ENCODE data around the gene KPNB1.

Gene KPNB1

GRCh38 chr17:47717979-47718621, 68.4 kb downstream of the KPNB1 start:
- H3K27ac Mint-ChIP-seq, result peak overlapping the region; percentile 15
- H3K27me3 Mint-ChIP-seq, result no peaks in the 10 kb centered on the region
- peaks cover 90% of the 10 kb centered on the region for H3K4me1 Mint-ChIP-seq
- ATAC-seq, result no peak
- H3K9me3 Mint-ChIP-seq, result no peaks in the 10 kb centered on the region
- H3K4me3 Mint-ChIP-seq, result no peak overlapping the region
- no peaks in the 10 kb centered on the region for H3K36me3 Mint-ChIP-seq

- peaks cover 82% of the 10 kb centered on the region for H3K4me1 Mint-ChIP-seq
Measured at GRCh38 chr17:47718634-47719405, 69.1 kb downstream of the KPNB1 start.

GRCh38 chr17:47719411-47720152, 69.9 kb downstream of the KPNB1 start:
- H3K36me3 Mint-ChIP-seq, result no peaks in the 10 kb centered on the region
- peak; percentile 34 for ATAC-seq
- H3K27ac Mint-ChIP-seq, result peak overlapping the region; percentile 15
- H3K27me3 Mint-ChIP-seq, result peaks cover 1% of the 10 kb centered on the region
- no peaks in the 10 kb centered on the region for H3K9me3 Mint-ChIP-seq
- peaks cover 75% of the 10 kb centered on the region for H3K4me1 Mint-ChIP-seq
- H3K4me3 Mint-ChIP-seq, result no peak overlapping the region

More at GRCh38 chr17:47718634-47719405, 69.1 kb downstream of the KPNB1 start:
- no peaks in the 10 kb centered on the region for H3K9me3 Mint-ChIP-seq
- H3K27me3 Mint-ChIP-seq, result no peaks in the 10 kb centered on the region
- H3K4me3 Mint-ChIP-seq, result no peak overlapping the region
- no peak for ATAC-seq
- no peaks in the 10 kb centered on the region for H3K36me3 Mint-ChIP-seq
- peak overlapping the region; percentile 15 for H3K27ac Mint-ChIP-seq

- Mint-ChIP-seq H3K27me3 (peaks cover 7% of the 10 kb centered on the region), H3K4me1 (peaks cover 69% of the 10 kb centered on the region), H3K4me3 (no peak overlapping the region), H3K36me3 (no peaks in the 10 kb centered on the region), H3K27ac (peak overlapping the region; percentile 15), H3K9me3 (no peaks in the 10 kb centered on the region)
- ATAC-seq, result no peak
Measured at GRCh38 chr17:47720196-47720595, 70.5 kb downstream of the KPNB1 start.

- Mint-ChIP-seq H3K36me3 (no peaks in the 10 kb centered on the region), H3K4me3 (no peak overlapping the region), H3K9me3 (no peaks in the 10 kb centered on the region), H3K27me3 (peaks cover 15% of the 10 kb centered on the region), H3K4me1 (peaks cover 61% of the 10 kb centered on the region), H3K27ac (peak overlapping the region; percentile 15)
- ATAC-seq, result peak; percentile 83
Measured at GRCh38 chr17:47720754-47721533, 71.2 kb downstream of the KPNB1 start.

- Mint-ChIP-seq H3K4me3 (no peak overlapping the region), H3K4me1 (peaks cover 53% of the 10 kb centered on the region), H3K36me3 (no peaks in the 10 kb centered on the region), H3K27ac (peak overlapping the region; percentile 15), H3K27me3 (peaks cover 23% of the 10 kb centered on the region), H3K9me3 (no peaks in the 10 kb centered on the region)
- ATAC-seq, result no peak
Measured at GRCh38 chr17:47721725-47722124, 72.0 kb downstream of the KPNB1 start.

GRCh38 chr17:47724705-47725104, 75.0 kb downstream of the KPNB1 start:
- ATAC-seq, result no peak
- H3K27ac Mint-ChIP-seq, result no peak overlapping the region
- H3K4me1 Mint-ChIP-seq, result peaks cover 30% of the 10 kb centered on the region
- peaks cover 45% of the 10 kb centered on the region for H3K27me3 Mint-ChIP-seq
- H3K4me3 Mint-ChIP-seq, result no peak overlapping the region
- no peaks in the 10 kb centered on the region for H3K36me3 Mint-ChIP-seq
- no peaks in the 10 kb centered on the region for H3K9me3 Mint-ChIP-seq

- Mint-ChIP-seq H3K4me1 (peaks cover 21% of the 10 kb centered on the region), H3K36me3 (no peaks in the 10 kb centered on the region), H3K27me3 (peaks cover 45% of the 10 kb centered on the region), H3K9me3 (no peaks in the 10 kb centered on the region), H3K27ac (no peak overlapping the region), H3K4me3 (no peak overlapping the region)
- ATAC-seq, result no peak
Measured at GRCh38 chr17:47725446-47726111, 75.9 kb downstream of the KPNB1 start.

- Mint-ChIP-seq H3K27ac (peak overlapping the region; percentile 1), H3K4me3 (no peak overlapping the region), H3K27me3 (peaks cover 45% of the 10 kb centered on the region), H3K9me3 (no peaks in the 10 kb centered on the region), H3K36me3 (no peaks in the 10 kb centered on the region), H3K4me1 (peaks cover 15% of the 10 kb centered on the region)
- no peak for ATAC-seq
Measured at GRCh38 chr17:47726796-47727703, 77.3 kb downstream of the KPNB1 start.

- H3K4me3 Mint-ChIP-seq, result no peak overlapping the region
- H3K9me3 Mint-ChIP-seq, result no peaks in the 10 kb centered on the region
- peaks cover 45% of the 10 kb centered on the region for H3K27me3 Mint-ChIP-seq
- ATAC-seq, result no peak
- H3K36me3 Mint-ChIP-seq, result no peaks in the 10 kb centered on the region
- H3K27ac Mint-ChIP-seq, result no peak overlapping the region
- peaks cover 21% of the 10 kb centered on the region for H3K4me1 Mint-ChIP-seq
Measured at GRCh38 chr17:47727704-47728036, 78.0 kb downstream of the KPNB1 start.

- peaks cover 26% of the 10 kb centered on the region for H3K4me1 Mint-ChIP-seq
- no peak overlapping the region for H3K27ac Mint-ChIP-seq
- no peak overlapping the region for H3K4me3 Mint-ChIP-seq
- H3K27me3 Mint-ChIP-seq, result peaks cover 45% of the 10 kb centered on the region
- H3K36me3 Mint-ChIP-seq, result no peaks in the 10 kb centered on the region
- no peak for ATAC-seq
- H3K9me3 Mint-ChIP-seq, result no peaks in the 10 kb centered on the region
Measured at GRCh38 chr17:47728214-47728877, 78.6 kb downstream of the KPNB1 start.

- Mint-ChIP-seq H3K36me3 (no peaks in the 10 kb centered on the region), H3K9me3 (no peaks in the 10 kb centered on the region), H3K27me3 (peaks cover 45% of the 10 kb centered on the region), H3K4me3 (no peak overlapping the region), H3K4me1 (peaks cover 34% of the 10 kb centered on the region), H3K27ac (no peak overlapping the region)
- ATAC-seq, result no peak
Measured at GRCh38 chr17:47729476-47729875, 79.8 kb downstream of the KPNB1 start.

GRCh38 chr17:47730681-47731080, 81.0 kb downstream of the KPNB1 start:
- H3K4me1 Mint-ChIP-seq, result peaks cover 47% of the 10 kb centered on the region
- H3K9me3 Mint-ChIP-seq, result no peaks in the 10 kb centered on the region
- H3K36me3 Mint-ChIP-seq, result no peaks in the 10 kb centered on the region
- H3K27ac Mint-ChIP-seq, result no peak overlapping the region
- H3K27me3 Mint-ChIP-seq, result peaks cover 33% of the 10 kb centered on the region
- no peak overlapping the region for H3K4me3 Mint-ChIP-seq
- no peak for ATAC-seq

Data from stimulated activated memory B cell treated with anti-CD40 and anti-IgM and Interleukin-4, amounts not matched to agents 10 μg/mL and 1 μg/mL and 100 μg/mL, for 72 hours (primary cell).